ENCODE measurements around the gene PRKN.

DNA sequence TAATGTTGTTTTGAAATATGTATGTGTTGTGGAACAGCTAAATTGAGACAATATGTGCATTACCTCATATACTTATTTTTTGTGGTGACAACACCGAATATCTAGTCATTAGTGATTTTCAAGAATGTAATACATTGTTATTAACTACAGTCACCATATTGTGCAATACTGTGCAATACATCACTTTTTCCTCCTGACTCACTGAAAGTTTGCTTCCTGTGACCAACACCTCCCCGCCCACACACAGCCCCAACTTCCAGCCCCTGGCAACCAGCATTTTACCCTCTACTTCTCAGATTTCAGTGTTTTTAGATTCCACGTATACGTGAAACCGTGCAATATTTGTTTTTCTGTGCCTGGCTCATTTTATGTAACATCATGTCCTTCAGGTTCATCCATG, 627.9 kb downstream of the PRKN start:
- no peak for TF ChIP-seq SUZ12 (IDR thresholded peaks at IDR 0.05)
- no peak for TF ChIP-seq FOXK2 (IDR thresholded peaks at IDR 0.05)
- TF ChIP-seq HDGF (IDR thresholded peaks at IDR 0.05; ENCODE audit: borderline replicate concordance) = no peak
- no peak for TF ChIP-seq FOXM1 (IDR thresholded peaks at IDR 0.05; ENCODE audit: borderline replicate concordance)
- no peak for TF ChIP-seq SP1 (IDR thresholded peaks at IDR 0.05)
- TF ChIP-seq ARNT (IDR thresholded peaks at IDR 0.05) = no peak
- TF ChIP-seq FOXA1 (IDR thresholded peaks at IDR 0.05) = no peak
- no peak for TF ChIP-seq LEF1 (IDR thresholded peaks at IDR 0.05; ENCODE audit: borderline replicate concordance)
- no peak for TF ChIP-seq L3MBTL2 (conservative IDR thresholded peaks at IDR 0.05)
- no peak for TF ChIP-seq ELF4 (IDR thresholded peaks at IDR 0.05)
- no peak for TF ChIP-seq BHLHE40 (IDR thresholded peaks at IDR 0.05; ENCODE audit: borderline replicate concordance)
- no peak for TF ChIP-seq ZNF384 (IDR thresholded peaks at IDR 0.05)
- TF ChIP-seq TARDBP (IDR thresholded peaks at IDR 0.05) = no peak

All from HEK293T (cell line).